GM18502 (cell line): Measurements from ENCODE around the gene ZBTB44.
"Not testable (repeated sequence)": the region's sequence is repeated elsewhere in the genome, so short reads cannot be mapped to it uniquely, and the experiment has no call there.

Experiments
- ATAC-seq: cut with Tn5 transposase; IDR thresholded peaks from one replicate; pipeline ENCODE4 v1.9.1; 2021; ENCODE audit warnings: mild to moderate bottlenecking; ENCODE audit not compliant: unreplicated experiment, poor library complexity

Gene ZBTB44, protein sequence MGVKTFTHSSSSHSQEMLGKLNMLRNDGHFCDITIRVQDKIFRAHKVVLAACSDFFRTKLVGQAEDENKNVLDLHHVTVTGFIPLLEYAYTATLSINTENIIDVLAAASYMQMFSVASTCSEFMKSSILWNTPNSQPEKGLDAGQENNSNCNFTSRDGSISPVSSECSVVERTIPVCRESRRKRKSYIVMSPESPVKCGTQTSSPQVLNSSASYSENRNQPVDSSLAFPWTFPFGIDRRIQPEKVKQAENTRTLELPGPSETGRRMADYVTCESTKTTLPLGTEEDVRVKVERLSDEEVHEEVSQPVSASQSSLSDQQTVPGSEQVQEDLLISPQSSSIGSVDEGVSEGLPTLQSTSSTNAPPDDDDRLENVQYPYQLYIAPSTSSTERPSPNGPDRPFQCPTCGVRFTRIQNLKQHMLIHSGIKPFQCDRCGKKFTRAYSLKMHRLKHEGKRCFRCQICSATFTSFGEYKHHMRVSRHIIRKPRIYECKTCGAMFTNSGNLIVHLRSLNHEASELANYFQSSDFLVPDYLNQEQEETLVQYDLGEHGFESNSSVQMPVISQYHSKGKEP

DNA sequence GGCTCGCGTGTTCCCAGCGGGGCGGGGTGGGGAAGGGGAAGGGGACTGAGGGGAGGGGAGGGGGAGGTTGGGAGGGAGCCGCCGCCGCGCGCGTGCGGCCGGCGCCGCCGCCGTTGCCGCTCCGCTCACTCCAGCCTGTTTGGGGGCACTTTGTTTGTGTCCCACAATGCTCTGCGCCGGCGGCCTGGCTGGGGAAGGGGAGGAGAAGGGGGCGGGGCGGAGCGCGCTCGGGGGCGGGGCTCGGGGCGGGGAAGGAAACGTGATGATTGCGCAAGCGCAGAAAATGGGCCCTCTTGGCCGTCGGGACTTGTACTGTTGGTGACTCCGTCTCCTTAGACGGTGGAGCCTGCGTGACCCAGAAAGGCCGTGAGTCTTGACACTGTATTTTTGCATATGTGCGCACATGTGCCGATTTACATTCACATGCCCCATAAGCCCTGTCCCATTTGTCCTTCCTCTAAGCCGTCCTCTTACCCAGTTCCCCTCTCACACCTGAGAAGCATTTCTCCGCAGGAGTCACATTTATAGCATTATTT lies at the start of gene ZBTB44:
Gene ZBTB44 (minus strand): TSS at position 168 of the 536 bp plus-strand sequence. CDS start 53,044 bp downstream, outside the sequence.
- peak; percentile 65 for ATAC-seq

- no peak for ATAC-seq
These were observed 44.7 kb upstream of the ZBTB44 start for GRCh38 chr11:130359419-130359818.

GRCh38 chr11:130358398-130358797 lies 43.7 kb upstream of the ZBTB44 start:
- ATAC-seq, result no peak

GRCh38 chr11:130347261-130347660 lies 32.5 kb upstream of the ZBTB44 start:
- no peak for ATAC-seq

GRCh38 chr11:130344841-130345240 lies 30.1 kb upstream of the ZBTB44 start:
- no peak for ATAC-seq

DNA sequence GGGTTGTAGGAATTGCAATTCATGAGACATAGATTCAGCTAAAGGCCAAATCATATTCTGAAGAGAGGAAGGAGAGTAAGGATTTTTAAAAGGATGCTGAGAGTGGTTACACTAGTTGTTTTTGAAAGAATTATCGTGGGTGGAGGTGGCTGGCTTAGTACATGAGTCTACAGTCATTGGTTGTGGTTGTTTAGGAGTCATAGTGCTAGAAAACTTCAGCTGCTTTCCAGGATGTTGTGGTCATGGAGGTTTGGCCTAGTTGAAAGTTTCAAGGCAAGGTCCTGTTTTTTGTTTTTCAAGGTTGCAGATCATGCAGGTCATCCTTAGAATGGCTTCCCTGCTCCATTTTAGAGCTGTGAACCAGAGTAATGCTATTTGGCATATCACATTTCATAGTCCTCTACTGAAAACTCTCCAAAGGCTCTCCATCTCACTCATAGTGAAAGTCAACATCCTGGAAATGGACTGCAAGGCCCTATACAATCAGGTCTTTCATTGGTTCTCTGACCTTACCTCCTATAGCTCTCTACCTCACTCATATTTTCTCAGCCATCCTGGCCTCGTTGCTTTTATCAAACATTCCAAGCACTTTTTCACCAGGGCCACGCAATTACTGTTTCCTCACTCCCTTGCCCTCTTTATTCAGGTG lies 26.1 kb upstream of the ZBTB44 start:
- ATAC-seq, result no peak

- no peak for ATAC-seq
These were observed 23.9 kb upstream of the ZBTB44 start for GRCh38 chr11:130338667-130339066.

DNA sequence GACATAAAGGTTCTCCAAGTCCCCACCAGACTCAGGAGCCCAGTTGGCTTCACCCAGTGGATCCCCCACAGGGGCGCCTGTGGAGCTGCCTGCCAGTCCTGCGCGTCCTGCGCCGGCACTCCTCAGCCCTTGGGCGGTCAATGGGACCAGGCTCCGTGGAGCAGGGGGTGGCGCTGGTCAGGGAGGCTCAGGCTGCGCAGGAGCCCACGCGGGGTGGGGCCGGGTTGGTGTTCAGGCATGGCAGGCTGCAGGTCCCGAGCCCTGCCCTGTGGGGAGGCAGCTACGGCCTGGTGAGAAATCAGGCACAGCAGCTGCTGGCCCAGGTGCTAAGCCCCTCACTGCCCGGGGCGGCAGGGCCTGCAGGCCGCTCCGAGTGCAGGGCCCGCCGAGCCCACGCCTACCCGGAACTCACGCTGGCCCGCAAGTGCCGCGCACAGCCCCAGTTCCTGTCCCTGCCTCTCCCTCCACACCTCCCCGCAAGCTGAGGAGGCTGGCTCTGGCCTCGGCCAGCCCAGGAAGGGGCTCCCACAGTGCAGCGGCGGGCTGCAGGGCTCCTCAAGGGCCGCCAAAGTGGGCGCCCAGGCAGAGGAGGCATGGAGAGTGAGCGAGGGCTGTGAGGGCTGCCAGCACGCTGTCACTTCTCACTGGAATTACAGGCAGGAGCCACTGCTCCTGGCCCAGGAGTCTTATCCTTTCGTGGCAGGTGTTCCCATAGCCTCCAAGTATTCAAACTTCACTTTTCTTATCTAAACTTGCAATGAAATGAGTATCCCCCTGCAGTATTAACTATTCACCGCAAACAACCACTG lies 22.8 kb upstream of the ZBTB44 start:
- ATAC-seq, result no peak

DNA sequence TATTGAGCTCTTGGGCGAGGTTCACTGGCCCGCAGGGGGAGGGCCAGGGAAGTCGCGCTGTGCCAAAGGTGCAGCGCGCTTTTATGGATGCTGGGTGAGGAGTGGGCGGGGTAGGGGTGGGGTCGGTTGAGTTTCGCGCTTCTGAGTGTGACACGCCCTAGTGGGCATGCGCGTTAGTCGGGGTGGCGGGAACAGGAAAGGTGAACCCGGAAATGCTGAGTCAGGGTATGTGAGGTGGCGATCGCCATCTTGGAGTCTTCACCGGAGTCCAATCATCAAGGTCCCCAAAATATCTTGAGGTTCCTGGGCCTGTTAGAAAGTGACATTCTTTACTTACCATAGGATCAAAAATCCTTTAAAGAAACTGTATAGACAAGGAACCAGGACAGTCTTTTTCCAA lies 16.7 kb upstream of the ZBTB44 start:
- not testable (repeated sequence) for ATAC-seq

DNA sequence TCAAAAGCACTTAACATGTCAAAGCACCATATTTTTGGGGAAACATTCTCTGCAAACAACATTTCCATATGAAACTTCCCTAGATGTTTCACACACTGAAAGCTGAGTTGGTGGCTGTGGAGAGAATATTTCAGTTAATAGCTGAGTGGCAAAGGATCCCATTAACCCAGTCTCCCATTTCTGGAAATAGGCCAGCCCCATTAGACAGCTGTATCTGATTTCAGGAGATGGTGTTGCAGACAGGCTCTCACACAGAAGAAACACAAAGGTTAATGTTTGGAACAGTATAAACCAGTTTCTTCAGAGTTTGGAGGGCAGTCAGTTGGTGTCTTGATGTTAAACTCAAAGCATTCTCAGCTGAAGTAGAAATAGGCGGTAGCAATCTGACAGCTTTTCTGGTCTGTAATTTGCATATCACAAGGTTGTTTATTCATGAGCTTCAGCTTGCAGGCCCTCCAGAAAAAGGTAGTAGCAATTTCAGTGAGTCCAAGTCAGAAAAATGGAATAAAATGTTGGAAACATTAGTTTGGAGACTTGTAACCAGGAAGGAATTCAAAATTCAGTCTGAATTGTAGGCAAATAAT lies 15.5 kb upstream of the ZBTB44 start:
- ATAC-seq, result no peak

DNA sequence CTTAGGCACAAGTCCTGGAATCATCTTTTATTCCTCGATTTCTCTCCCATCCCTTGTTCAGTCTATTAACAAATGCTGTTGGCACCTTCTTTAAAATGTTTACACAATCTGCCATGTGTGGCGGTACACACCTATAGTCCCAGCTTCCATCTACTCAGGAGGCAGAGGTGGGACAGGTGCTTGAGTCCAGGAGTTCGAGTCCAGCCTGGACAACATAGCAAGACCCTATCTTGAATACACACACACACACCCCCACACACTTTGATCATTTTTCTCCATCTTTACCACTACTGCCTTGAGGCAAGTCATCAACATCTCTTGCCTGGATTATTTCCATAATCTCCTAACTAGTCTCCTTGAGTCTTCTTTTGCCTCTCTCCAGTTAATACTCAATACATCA lies 13.7 kb upstream of the ZBTB44 start:
- no peak for ATAC-seq

GRCh38 chr11:130327716-130328115 lies 13.0 kb upstream of the ZBTB44 start:
- no peak for ATAC-seq

DNA sequence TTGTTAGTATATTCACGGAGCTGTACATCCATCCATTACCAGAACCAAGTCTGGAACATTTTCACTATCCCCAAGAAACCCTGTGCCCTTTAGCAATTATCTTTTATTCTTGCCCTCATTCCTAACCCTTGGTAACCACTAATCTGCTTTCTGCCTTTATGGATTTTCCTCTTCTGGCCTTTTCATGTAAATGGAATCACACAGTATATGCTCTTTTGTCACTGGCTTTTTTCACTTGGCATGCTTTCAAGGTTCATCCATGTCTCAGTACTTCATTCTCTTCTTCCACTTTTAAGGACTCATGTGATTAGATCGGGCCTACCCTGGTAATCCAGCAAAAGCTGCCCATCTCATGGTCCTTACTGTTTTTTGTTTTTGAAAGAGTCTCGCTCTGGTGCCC lies 11.0 kb upstream of the ZBTB44 start:
- ATAC-seq, result no peak

DNA sequence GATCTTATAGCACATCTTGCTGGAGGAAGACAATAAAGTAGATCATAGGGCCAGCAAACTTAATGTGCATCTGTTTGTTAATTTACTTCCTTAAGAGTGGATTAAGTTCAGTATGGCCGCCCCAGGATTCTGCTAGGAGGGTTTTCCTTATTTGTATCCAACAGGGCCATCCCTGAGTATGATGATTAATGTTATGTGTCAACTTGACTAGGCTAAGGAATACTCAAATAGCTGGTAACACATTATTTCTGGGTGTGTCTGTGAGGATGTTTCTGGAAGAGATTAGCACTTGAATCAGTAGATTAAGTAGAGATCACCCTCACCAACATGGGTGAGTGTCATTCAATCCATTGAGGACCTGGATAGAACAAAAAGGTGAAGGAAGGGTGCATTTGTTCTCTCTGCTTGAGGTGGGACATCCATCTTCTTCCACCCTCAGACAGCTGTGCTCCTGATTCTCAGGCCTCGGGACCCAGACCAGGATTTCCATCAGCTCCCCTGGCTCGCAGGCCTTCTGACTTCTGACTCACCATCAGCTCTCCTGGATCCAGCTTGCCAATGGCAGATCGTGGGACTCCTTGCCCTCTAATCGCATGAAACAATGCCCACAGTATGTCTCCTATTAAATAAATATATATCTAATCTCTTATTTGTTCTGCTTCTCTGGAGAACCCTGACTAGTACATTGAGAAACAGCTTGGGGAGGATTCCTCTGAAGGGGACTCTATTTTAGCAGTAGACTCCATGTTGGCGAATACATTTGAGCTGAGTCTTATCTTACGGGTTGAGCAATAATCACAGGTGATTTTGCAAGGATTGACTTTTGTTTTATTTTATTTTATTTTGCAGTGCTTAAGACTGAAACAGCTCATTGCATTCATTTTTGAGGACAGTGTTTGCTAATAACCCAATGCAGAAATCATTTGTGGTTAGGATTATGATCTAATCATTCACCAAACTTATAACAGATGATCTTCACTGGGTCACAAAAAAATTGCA lies 9.0 kb upstream of the ZBTB44 start:
- ATAC-seq, result no peak

DNA sequence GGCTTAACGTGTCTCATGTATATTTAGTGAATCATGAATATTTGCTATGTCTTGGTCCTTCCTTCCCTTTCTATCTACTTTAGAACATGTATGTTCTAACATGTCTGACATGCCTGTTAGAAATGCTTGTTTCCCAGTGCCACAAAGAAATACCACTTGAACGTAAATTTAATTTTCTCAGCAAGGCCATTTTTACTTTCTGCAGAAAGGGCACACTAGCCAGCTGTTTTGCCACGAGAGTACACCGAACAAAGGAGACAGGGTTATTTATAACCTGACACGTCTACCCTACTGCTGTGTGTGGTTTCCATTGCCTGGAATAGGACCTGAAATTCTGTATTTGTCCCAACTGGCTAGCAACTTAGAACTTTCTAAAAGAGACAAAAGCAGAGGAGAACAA lies 7.4 kb upstream of the ZBTB44 start:
- no peak for ATAC-seq

DNA sequence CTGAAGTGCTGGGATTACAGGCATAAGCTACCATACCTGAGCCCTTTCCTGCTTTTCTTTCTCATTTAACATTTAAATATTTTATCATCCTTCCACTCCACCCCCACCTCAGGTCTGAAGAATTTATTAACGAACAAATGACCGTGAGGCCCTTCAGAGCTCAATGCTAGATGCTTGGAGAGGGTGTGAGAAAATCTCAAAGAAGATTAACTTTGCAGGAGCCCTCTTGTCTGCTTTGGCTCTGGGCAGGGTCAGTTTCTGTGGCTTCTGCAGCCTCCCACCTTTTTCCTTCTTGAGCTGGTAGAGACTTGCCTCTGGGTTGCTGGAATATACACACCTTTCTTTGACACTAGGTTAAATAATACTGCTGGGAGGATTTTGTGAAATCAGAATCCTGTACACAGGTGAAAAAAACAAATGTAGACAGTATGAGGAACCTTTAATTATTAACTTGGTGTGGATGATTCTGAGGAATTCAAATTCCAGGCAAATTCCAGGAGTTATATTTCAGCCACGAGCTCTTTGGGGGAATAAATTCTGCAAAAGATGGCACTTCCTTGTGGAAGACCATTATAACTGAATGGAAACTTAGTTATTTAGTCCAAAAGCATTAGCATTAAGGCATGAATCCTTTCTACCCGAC lies 3.4 kb upstream of the ZBTB44 start:
- ATAC-seq, result no peak

DNA sequence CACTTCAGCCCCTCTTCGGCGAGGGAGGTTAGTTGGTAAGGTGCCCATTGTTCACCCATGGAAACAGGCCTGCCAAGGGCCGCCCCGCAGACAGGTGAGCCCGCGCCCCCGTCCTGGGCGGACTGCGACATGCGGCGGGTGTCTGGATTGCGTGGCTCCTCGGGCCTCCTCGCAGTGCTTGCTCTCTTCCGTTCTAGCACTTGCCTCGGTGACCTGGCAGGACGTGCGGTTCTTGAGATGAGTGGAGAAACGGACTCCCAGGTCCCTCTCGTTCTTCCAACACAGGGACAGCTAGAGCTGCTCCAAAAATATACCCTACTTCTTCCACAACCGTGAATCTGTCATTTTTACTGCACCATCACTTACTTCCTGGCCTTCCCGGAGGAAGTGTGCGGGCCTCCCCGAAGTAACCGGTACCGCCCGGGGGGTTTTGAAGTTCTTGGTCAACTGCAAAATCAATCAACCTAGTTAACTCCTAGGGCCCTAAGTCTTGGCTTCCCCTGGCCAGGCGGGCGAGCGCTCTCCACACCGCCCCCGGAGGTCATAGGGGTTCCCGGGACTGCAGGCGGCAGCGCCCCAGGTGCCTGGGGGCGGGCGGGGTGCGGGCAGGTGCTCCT lies 745 bp upstream of the ZBTB44 start:
- peak; percentile 44 for ATAC-seq

DNA sequence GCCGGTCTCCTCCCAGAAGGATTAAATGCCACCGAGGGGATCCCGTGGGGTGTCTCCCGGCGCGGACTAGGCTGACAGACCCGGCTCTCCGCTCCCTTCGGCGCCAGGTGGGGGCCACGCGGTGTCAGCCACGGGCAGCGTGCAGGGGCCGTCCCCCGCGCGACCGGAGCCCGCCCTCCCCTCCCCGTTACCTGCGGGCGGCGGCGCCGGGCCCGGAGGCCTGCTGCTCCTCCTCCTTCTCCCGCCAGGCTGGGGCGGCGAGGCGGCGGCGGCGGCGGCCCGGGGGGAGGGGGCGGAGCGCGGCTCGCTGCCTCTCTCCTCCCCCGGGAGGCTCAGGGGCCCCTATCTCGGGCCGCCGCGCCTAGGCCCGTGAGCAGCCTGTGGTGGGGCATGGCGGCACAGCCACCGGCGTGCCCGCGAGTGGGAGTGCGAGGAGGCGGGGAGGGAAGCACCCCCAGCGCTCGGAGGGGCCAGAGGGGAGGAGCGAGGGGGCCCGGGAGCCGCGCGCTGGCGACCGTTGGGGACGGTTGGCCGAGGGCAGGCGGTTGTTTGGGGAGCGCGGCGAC lies 450 bp downstream of the ZBTB44 start:
- ATAC-seq, result peak; percentile 55
